PFSK-1 (cell line): ENCODE measurements around the gene FEM1C.

Experiments
- FOXP2 ChIP-seq: optimal IDR thresholded peaks from 2 replicates; pipeline ENCODE3; 2011; ENCODE audit warnings: borderline replicate concordance, control low read depth, inconsistent platforms; ENCODE audit not compliant: insufficient read depth; ENCODE audit errors: extremely low read length, extremely low read depth
- POLR2AphosphoS5 ChIP-seq: IDR thresholded peaks from 2 replicates; pipeline ENCODE4 v1.6.1; 2012; ENCODE audit warnings: low read depth, mild to moderate bottlenecking, control low read depth, low read length, moderate library complexity
- REST ChIP-seq, 2 experiments: IDR thresholded peaks; 2 replicates each; pipeline versions ENCODE4 v1.6.1 to v1.8.0; 2011 to 2012; ENCODE audit warnings: low read depth in 2 of 2, low read length in 2 of 2, control low read depth in 1 of 2, inconsistent platforms in 1 of 2, mild to moderate bottlenecking in 1 of 2, moderate library complexity in 1 of 2; ENCODE audit not compliant: insufficient read depth in 1 of 2
- SIN3A ChIP-seq: IDR thresholded peaks from 2 replicates; pipeline ENCODE4 v1.6.1; 2012; ENCODE audit warnings: mild to moderate bottlenecking, low read length, moderate library complexity, borderline replicate concordance; ENCODE audit not compliant: insufficient read depth
- TAF1 ChIP-seq: IDR thresholded peaks from 2 replicates; pipeline ENCODE4 v1.6.1; 2012; ENCODE audit warnings: low read length, control low read depth, borderline replicate concordance; ENCODE audit not compliant: insufficient read depth

The FEM1C gene

GRCh38 chr5:115531380-115531779 is 13.2 kb downstream of the FEM1C start:
- TF ChIP-seq POLR2AphosphoS5 (no peak), REST (IDR thresholded peaks at IDR 0.05; ENCODE audit: insufficient read depth in 1 of 2, low read depth in 2 of 2, low read length in 2 of 2) (no peak), SIN3A (no peak), TAF1 (no peak), FOXP2 (no peak)

- TF ChIP-seq SIN3A (no peak), TAF1 (no peak), POLR2AphosphoS5 (no peak), FOXP2 (no peak), REST (IDR thresholded peaks at IDR 0.05; ENCODE audit: insufficient read depth in 1 of 2, low read depth in 2 of 2, low read length in 2 of 2) (no peak)
Measured at GRCh38 chr5:115530426-115530825, 14.1 kb downstream of the FEM1C start.

- TF ChIP-seq TAF1 (no peak), FOXP2 (no peak), POLR2AphosphoS5 (no peak), SIN3A (no peak)
Measured at GRCh38 chr5:115526604-115527003, 18.0 kb downstream of the FEM1C start.

GRCh38 chr5:115524199-115524847 is 20.3 kb downstream of the FEM1C start:
- TF ChIP-seq REST (IDR thresholded peaks at IDR 0.05; ENCODE audit: insufficient read depth in 1 of 2, low read depth in 2 of 2, low read length in 2 of 2): no peak
- no peak for TF ChIP-seq TAF1

- TF ChIP-seq FOXP2: no peak
Measured at GRCh38 chr5:115522832-115523403, 21.7 kb downstream of the FEM1C start.

GRCh38 chr5:115520191-115520590 is 24.4 kb downstream of the FEM1C start:
- TF ChIP-seq TAF1: no peak

- no peak for TF ChIP-seq POLR2AphosphoS5
- no peak for TF ChIP-seq REST (IDR thresholded peaks at IDR 0.05; ENCODE audit: insufficient read depth in 1 of 2, low read depth in 2 of 2, low read length in 2 of 2)
- TF ChIP-seq TAF1: no peak
- no peak for TF ChIP-seq SIN3A
- no peak for TF ChIP-seq FOXP2
Measured at GRCh38 chr5:115516372-115516771, 28.2 kb downstream of the FEM1C start.
